Esophagus squamous epithelium (tissue), 5 donors: Measurements from ENCODE around the gene MVK. TPM values are rescaled to one million over a fixed set of nuclear protein-coding genes. Genes with fewer than 3 reads are reported as not detected.

Source experiments
- DNase-seq: peaks from one replicate; lab custom pipeline; 2025; lab: John Stamatoyannopoulos, UW
- H3K27ac ChIP-seq, 4 donors: fragments of 200-600 bp; sonication (generic); one replicate each; pipeline ENCODE4 v1.5.1; 2016 to 2019; ENCODE audit warnings: mild to moderate bottlenecking in 1 of 4
- H3K27me3 ChIP-seq, 4 donors: fragments of 200-600 bp; sonication (generic); 1 replicate in 3 of 4; 2 replicates in 1 of 4; pipeline versions ENCODE4 v1.5.1 to v1.6.0; 2017 to 2021; ENCODE audit warnings: antibody characterized with exemption in 1 of 4
- H3K36me3 ChIP-seq, 3 donors: fragments of 200-600 bp; sonication (generic); one replicate each; pipeline ENCODE4 v1.5.1; 2016 to 2019
- H3K4me1 ChIP-seq, 3 donors: fragments of 200-600 bp; sonication (generic); one replicate each; pipeline ENCODE4 v1.5.1; 2017 to 2019
- H3K4me3 ChIP-seq, 4 donors: fragments of 200-600 bp; sonication (generic); 1 replicate in 3 of 4; 2 replicates in 1 of 4; pipeline ENCODE4 v1.5.1; 2016 to 2019; ENCODE audit warnings: mild to moderate bottlenecking in 2 of 4, moderate library complexity in 1 of 4
- H3K9me3 ChIP-seq, 3 donors: fragments of 200-600 bp; sonication (generic); one replicate each; pipeline ENCODE4 v1.5.1; 2016 to 2019
- POLR2A ChIP-seq, 4 donors: fragments of 450-650 bp; IDR thresholded peaks; one replicate each; pipeline ENCODE4 v1.6.1; 2017; ENCODE audit warnings: antibody characterized with exemption in 4 of 4, mild to moderate bottlenecking in 4 of 4, moderate library complexity in 3 of 4
- WGBS, 2 donors: methylation state at CpG; one replicate each; pipeline ENCODE4 v1.1.5; 2018; 5-methylcytosine and 5-hydroxymethylcytosine counted together
- intact Hi-C: fragments of 100-400 bp; cut with DNase I; formaldehyde crosslinking; loops from one replicate; pipeline ENCODE4 v1.15.0; 2022
- total RNA-seq, 4 donors: library from RNA; depleted of rRNA; stranded (reverse); fragments of >200 nt; gene quantifications; one replicate each; pipeline ENCODE4 v1.1.0, GENCODE V29; 2016
- TF ChIP-seq, protein P1 (sequence below), 6 experiments: fragments of 450-650 bp in 4 of 6; fragments of 200-600 bp in 2 of 6; sonication (generic) in 2 of 6; IDR thresholded peaks; one replicate each; pipeline ENCODE4 v1.5.1; 2016 to 2019; ENCODE audit warnings: antibody characterized with exemption in 6 of 6, mild to moderate bottlenecking in 4 of 6, moderate library complexity in 4 of 6
- donor health status: DM: yes; HTN: yes; CAD: no.

The MVK gene
- total RNA-seq, 4 donors from 2014 or later: 38.9 to 62.6 (median 46.4) TPM

DNA sequence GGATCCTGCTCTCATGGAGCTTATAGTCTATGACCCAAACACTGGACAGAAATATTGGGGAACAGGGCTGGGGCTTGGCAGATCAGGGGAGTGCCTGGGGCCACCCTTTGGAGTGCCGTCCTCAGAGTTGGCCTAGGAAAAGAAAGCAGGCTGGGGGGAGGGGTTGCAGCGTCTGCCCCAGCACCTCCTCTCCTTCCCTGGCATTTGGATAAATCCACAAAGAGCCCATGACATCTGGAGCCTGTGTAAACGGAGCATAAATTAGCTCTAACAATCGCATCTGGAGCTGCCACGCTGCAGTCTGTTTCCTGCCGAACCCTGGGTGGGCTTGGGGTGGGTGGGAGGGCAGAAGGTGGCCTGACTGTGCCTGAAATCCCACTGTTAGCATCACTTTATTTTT lies 63.8 kb downstream of the MVK start:
- Histone ChIP-seq H3K4me3 (no peak overlapping the region), H3K36me3 (no peaks in the 10 kb centered on the region), H3K27ac (no peak overlapping the region), H3K27me3 (peaks cover 0 to 34% (median 0%) of the 10 kb centered on the region in 4 donors), H3K4me1 (no peaks in the 10 kb centered on the region), H3K9me3 (no peaks in the 10 kb centered on the region)
- intact Hi-C loops: no loop called here
- DNase-seq: no peak
- TF ChIP-seq, protein P1, sequence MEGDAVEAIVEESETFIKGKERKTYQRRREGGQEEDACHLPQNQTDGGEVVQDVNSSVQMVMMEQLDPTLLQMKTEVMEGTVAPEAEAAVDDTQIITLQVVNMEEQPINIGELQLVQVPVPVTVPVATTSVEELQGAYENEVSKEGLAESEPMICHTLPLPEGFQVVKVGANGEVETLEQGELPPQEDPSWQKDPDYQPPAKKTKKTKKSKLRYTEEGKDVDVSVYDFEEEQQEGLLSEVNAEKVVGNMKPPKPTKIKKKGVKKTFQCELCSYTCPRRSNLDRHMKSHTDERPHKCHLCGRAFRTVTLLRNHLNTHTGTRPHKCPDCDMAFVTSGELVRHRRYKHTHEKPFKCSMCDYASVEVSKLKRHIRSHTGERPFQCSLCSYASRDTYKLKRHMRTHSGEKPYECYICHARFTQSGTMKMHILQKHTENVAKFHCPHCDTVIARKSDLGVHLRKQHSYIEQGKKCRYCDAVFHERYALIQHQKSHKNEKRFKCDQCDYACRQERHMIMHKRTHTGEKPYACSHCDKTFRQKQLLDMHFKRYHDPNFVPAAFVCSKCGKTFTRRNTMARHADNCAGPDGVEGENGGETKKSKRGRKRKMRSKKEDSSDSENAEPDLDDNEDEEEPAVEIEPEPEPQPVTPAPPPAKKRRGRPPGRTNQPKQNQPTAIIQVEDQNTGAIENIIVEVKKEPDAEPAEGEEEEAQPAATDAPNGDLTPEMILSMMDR (IDR thresholded peaks at IDR 0.05): no peak
- no peak for TF ChIP-seq POLR2A (IDR thresholded peaks at IDR 0.05)
- WGBS, 2 donors: 5 to 26% methylated on average over 5 to 6 of the region's 6 CpGs

DNA sequence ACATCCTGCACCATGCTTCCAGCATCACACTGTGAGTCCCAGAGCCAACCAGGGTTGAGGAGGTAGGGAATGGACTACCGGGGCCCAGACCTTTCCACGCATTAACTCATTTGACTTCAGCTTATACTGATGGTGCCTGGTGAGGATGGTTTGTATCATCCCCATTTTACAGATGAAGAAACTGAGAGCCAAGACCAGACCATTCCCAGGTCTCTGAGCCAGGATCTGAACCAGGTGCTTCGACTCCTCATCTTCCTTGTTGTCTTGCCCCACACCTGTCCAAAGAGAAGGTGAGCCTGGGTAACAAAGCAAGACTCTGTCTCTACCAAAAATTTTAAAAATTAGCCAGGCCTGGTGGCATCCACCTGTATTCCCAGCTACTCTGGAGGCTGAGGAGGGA lies 64.4 kb downstream of the MVK start:
- 64 to 73% methylated on average over 3 of the region's 3 CpGs for WGBS, 2 donors
- no peak for TF ChIP-seq POLR2A (IDR thresholded peaks at IDR 0.05)
- TF ChIP-seq, protein P1 (IDR thresholded peaks at IDR 0.05): no peak
- Histone ChIP-seq H3K4me3 (no peak overlapping the region), H3K27me3 (peaks cover 0 to 27% (median 0%) of the 10 kb centered on the region in 4 donors), H3K27ac (no peak overlapping the region), H3K36me3 (no peaks in the 10 kb centered on the region), H3K9me3 (no peaks in the 10 kb centered on the region), H3K4me1 (no peaks in the 10 kb centered on the region)
- DNase-seq: no peak
- intact Hi-C loops: no loop called here

DNA sequence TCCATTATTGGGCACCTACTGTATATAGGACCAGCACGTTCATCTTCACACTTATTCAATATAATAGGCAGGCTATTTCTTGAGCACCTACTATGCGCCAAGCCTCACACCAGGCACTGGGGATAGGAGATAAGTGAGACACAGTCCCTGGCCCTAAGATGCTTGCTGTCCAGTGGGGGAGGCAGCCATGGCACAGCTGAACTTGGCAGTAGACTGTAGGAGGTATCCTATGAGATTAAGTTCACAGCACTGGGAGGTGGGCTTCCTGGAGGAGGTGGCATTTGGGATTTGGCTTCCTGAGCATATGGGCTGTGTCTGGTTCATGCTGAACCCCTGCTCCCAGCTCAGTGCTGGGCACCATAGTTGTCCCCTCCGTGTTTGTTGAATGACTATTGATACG lies 65.1 kb downstream of the MVK start:
- no peak for DNase-seq
- intact Hi-C loops: no loop called here

DNA sequence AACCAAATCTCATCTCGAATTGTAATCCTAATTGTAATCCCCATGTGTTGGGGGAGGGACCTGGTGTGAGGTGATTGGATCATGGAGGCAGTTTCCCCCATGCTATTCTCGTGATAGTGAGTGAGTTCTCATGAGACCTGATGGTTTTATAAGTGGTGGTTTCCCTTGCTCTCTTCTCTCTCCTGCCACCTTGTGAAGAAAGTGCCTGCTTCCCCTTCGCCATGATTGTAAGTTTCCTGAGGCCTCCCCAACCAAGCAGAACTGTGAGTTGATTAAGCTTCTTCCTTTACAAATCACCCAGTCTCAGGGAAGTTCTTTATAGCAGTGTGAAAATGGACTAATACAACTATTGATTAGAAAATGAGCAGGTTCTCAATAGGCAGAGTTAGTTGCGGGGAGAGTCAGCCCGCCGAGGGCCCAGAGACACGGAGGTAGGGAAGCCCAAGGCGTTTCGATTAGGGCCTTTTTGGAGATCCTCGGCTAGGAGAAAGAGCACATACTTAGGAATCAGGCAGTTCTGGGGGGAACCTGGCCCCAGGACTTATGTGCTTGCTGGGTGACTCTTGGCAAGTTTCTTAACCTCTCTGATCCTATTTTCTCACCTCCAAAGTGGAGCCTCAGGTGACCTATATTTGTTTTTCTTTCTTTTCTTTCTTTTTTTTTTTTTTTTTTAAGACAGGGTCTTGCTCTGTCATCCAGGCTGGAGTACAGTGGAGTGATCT lies 65.7 kb downstream of the MVK start:
- Histone ChIP-seq H3K9me3 (no peaks in the 10 kb centered on the region), H3K27me3 (peaks cover 0 to 30% (median 0%) of the 10 kb centered on the region in 4 donors), H3K4me3 (no peak overlapping the region), H3K27ac (no peak overlapping the region), H3K4me1 (no peaks in the 10 kb centered on the region), H3K36me3 (no peaks in the 10 kb centered on the region)
- no peak for DNase-seq
- TF ChIP-seq POLR2A (IDR thresholded peaks at IDR 0.05): no peak
- TF ChIP-seq, protein P1 (IDR thresholded peaks at IDR 0.05): no peak
- intact Hi-C loops: no loop called here
- WGBS, 2 donors: 72 to 88% methylated on average over 10 of the region's 10 CpGs

More for the DNA sequence above, 65.1 kb downstream of the MVK start:
- H3K4me1 ChIP-seq: no peaks in the 10 kb centered on the region
- TF ChIP-seq POLR2A (IDR thresholded peaks at IDR 0.05): no peak
- TF ChIP-seq, protein P1 (IDR thresholded peaks at IDR 0.05): no peak
- no peaks in the 10 kb centered on the region for H3K36me3 ChIP-seq
- WGBS, 2 donors: 91% methylated on average over 3 to 4 of the region's 4 CpGs
- peaks cover 0 to 26% (median 0%) of the 10 kb centered on the region in 4 donors for H3K27me3 ChIP-seq
- no peak overlapping the region for H3K4me3 ChIP-seq
- no peaks in the 10 kb centered on the region for H3K9me3 ChIP-seq
- H3K27ac ChIP-seq: no peak overlapping the region

DNA sequence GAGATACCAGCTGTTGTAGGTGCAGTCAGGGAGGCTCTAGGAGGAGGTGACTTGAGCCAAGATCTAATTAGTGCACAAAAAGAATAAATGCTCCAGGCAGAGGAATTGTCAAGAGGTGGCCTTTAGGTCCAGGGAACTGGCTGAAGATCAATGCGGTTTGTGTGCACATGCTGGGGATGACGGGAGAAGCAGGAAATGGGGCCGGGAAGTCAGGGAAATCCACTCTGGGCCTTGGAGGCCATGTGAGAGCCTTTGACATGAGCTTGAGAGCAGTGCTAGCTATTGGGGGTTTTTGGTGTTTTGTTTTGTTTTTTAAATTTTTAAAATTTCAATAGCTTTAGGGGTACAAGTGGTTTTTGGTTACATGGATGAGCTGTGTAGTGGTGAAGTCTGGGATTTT lies 67.4 kb downstream of the MVK start:
- DNase-seq: no peak
- peaks cover 0 to 46% (median 0%) of the 10 kb centered on the region in 4 donors for H3K27me3 ChIP-seq
- 57 to 77% methylated on average over 3 of the region's 3 CpGs for WGBS, 2 donors
- no peaks in the 10 kb centered on the region for H3K36me3 ChIP-seq
- H3K4me3 ChIP-seq: no peak overlapping the region
- H3K27ac ChIP-seq: no peak overlapping the region
- H3K9me3 ChIP-seq: no peaks in the 10 kb centered on the region
- intact Hi-C loops: no loop called here
- TF ChIP-seq POLR2A (IDR thresholded peaks at IDR 0.05): no peak
- TF ChIP-seq, protein P1 (IDR thresholded peaks at IDR 0.05): no peak
- no peaks in the 10 kb centered on the region for H3K4me1 ChIP-seq
